ENCODE measurements around the gene ACSM5.

GRCh38 chr16:20388854-20389253 is 20.5 kb upstream of the ACSM5 start:
- TF ChIP-seq EZH2 (IDR thresholded peaks at IDR 0.05; ENCODE audit: borderline replicate concordance) (no peak), CTCF (IDR thresholded peaks at IDR 0.05; ENCODE audit: poor library complexity) (no peak), EZH2phosphoT487 (IDR thresholded peaks at IDR 0.05; ENCODE audit: low read depth, severe bottlenecking, unreplicated experiment) (no peak)

All from hepatocyte (in vitro differentiated cells).